Erythroblast (primary cell): ENCODE measurements around the gene IFNLR1.

Source experiments
- GATA1 ChIP-seq: IDR thresholded peaks from 2 replicates; pipeline ENCODE4 v1.6.1; 2011; ENCODE audit warnings: low read depth, mild to moderate bottlenecking, control low read depth, low read length, moderate library complexity
- POLR2A ChIP-seq: IDR thresholded peaks from 2 replicates; pipeline ENCODE4 v1.6.1; 2011; ENCODE audit warnings: mild to moderate bottlenecking, low read length

DNA sequence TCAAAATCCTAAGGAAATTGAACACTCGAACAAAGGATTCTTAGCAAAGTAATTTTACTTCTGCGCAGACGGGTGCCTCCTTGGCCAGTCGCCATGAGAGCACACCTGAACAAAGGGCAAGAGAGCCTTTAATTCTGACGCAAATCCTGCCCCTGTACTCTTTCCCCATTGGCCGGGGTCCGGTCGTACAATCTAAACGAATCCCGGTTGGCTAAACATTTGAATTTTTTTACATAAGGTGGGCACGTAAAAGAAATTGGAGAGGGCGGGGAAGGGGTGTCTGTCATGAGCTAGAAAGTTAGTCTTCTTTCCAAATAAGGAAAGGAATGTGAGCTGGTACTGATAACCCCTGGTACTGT, 35.9 kb downstream of the IFNLR1 start:
- TF ChIP-seq POLR2A, result no peak
- no peak for TF ChIP-seq GATA1
